NK-92 (cell line): ENCODE data around the gene DNMBP.
"Not testable (repeated sequence)": the region's sequence is repeated elsewhere in the genome, so short reads cannot be mapped to it uniquely, and the experiment has no call there.

ENCODE experiments used
- DNase-seq: peaks from one replicate; lab custom pipeline; 2025; ENCODE audit not compliant: unreplicated experiment; lab: John Stamatoyannopoulos, UW

The DNMBP gene

DNA sequence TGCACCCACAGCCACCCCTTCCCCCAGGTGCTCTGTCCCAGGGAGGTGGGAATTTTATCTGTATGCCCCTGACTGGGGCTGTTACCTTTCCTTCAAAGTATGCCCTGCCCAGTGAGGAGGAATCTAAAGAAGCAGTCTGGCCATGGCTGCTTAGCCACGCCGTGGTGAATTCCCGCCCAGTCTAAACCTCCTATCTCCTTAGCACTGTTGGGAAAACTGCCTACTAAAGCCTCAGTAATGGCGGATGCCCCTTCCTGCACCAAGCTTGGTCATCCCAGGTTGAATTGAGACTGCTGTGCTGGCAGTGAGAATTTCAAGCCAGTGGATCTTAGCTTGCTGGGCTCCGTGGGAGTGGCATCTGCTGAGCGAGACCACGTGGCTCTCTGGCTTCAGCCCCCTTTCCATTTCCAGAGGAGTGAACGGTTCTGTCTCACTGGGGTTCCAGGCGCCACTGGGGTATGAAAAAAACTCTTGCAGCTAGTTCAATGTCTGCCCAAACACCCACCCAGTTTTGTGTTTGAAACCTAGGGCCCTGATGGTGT lies 140.1 kb downstream of the DNMBP start:
- no peak for DNase-seq

DNA sequence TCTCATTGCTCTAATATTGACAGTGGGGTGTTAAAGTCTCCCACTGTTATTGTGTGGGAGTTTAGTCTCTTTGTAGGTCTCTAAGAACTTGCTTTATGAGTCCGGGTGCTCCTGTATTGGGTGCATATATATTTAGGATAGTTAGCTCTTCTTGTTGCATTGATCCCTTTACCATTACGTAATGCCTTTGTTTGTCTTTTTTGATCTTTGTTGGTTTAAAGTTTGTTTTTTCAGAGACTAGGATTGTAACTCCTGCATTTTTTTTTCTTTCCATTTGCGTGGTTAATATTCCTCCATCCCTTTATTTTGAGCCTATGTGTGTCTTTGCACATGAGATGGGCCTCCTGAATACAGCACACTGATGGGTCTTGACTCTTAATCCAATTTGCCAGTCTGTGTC lies 142.5 kb downstream of the DNMBP start:
- not testable (repeated sequence) for DNase-seq

DNA sequence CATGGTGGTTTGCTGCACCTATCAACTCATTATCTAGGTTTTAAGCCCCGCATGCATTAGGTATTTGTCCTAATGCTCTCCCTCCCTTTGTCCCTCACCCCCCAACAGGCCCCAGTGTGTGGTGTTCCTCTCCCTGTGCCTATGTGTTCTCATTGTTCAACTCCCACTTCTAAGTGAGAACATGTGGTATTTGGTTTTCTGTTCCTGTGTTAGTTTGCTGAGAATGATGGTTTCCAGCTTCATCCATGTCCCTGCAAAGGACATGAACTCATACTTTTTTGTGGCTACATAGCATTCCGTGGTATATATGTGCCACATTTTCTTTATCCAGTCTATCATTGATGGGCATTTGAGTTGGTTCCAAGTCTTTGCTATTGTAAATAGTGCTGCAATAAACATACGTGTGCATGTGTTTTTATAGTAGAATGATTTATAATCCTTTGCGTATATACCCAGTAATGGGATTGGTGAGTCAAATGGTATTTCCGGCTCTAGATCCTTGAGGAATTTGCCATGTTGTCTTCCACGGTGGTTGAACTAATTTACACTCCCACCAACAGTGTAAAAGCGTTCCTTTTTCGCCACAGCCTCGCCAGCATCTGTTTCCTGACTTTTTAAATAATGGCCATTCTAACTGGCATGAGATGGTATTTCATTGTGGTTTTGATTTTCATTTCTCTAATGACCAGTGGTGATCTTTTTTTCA lies 146.1 kb downstream of the DNMBP start:
- not testable (repeated sequence) for DNase-seq

DNA sequence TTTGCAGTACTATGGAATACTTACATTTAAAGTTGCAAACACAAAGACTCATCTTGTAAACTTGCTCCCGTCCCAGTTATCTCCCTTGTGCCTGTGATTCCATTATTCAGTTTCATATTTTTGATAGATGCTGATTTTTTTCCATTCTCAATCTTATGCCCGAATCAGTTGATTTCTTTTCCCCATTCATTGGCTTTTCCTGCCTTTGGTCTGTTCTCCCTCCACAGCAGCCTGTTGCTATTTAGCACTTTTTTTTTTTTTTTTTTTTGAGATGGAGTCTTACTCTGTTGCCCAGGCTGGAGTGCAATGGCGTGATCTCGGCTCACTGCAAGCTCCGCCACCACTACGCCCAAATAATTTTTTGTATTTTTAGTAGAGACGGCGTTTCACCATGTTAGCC lies 149.3 kb downstream of the DNMBP start:
- DNase-seq: no peak

DNA sequence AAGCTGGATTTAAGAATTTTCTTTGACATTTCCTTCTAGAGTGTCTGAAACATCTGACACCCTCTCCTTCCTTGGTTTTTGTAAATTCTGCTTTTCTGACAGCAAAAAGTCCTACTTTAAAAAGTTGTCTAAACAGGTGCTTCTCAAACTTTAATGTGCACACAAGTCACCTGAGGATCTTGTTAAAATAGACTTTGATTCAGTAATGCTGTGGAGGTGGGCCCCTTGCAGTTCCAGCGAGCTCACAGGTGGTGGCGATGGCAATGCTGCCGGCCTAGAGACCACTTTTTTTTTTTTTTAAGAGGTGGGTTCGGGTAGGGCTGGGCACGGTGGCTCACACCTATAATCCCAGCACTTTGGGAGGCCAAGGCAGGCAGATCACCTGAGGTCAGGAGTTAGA lies 150.2 kb downstream of the DNMBP start:
- DNase-seq: no peak

DNA sequence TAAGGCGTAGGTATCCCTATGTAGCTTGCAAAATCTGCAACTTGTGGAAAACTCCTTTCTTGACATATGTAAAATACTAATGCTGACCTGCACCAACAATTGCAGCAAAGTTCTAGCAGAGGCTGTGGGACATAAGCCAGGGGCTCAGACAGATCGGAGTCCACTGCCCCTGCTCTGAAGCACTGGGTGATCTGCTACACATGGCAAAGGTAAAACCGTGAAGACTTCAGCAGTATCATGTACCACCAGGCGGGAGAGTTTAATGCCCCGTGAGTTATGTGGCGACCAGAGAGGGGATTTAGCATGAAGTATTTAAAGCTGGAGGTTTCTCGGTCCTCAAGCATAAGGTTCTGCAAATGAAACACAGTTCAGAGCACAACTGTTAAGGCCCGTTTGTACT lies 150.9 kb downstream of the DNMBP start:
- DNase-seq: no peak

DNA sequence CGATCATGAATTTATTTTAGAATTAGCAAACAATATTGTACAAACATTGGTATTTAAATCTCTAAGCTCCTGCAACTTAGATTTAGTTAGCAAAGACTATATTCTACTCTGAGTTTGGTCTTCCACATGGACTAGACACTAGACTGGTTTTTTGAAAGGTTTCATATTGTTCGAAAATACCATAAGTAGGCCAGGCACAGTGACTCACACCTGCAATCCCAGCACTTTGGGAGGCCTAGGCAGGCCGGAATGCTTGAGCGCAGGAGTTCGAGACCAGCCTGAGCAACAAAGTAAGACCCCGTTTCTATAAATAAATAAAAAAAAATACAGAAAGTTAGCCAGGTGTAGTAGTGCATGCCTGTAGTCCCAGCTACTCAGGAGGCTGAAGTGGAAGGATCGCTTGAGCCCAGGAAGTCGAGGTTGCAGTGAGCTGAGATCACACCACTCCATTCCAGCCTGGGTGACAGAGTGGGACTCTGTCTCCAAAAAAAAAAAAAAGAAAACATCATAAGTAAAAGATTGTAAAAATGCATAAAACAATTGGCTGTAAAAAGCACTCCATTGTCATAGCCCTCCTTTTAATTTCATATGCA lies 154.2 kb downstream of the DNMBP start:
- DNase-seq: no peak

DNA sequence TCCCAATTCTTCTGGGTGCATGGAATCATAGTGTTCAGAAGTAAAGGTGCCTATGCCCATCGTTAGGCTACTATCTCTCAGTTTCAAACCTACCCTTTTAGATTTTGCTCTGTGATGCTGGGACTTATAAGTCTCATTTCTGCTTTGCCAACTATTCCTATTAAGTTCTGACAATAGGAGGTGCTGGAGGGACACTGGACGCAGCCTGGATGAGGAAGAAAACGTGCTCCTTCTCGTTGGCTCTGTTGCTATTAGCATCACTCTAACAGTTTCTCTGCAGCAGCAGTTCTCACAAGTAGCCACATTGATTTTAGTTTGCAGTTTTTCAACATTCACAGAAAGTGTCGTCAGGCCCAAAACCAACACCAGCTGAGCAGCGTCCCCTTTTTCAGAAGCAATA lies 154.9 kb downstream of the DNMBP start:
- DNase-seq: no peak

DNA sequence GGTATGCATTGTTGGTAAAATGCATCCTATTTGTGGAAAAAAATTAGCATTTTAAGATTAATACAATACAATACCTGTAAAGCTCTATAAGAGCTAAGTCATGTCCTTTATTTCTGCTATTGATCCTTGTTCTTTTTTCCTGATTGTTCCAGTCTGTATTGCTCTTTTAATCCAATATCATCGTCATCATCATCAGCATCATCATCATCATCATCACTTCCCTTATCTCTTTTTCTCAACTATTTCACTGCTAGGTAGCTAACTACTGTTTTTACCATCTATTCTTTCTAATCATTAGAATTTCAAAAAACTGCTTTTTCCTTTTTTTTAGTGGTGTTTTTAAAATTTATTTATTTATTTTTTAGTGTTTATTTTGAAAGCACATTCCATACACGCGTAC lies 156.1 kb downstream of the DNMBP start:
- DNase-seq: no peak

DNA sequence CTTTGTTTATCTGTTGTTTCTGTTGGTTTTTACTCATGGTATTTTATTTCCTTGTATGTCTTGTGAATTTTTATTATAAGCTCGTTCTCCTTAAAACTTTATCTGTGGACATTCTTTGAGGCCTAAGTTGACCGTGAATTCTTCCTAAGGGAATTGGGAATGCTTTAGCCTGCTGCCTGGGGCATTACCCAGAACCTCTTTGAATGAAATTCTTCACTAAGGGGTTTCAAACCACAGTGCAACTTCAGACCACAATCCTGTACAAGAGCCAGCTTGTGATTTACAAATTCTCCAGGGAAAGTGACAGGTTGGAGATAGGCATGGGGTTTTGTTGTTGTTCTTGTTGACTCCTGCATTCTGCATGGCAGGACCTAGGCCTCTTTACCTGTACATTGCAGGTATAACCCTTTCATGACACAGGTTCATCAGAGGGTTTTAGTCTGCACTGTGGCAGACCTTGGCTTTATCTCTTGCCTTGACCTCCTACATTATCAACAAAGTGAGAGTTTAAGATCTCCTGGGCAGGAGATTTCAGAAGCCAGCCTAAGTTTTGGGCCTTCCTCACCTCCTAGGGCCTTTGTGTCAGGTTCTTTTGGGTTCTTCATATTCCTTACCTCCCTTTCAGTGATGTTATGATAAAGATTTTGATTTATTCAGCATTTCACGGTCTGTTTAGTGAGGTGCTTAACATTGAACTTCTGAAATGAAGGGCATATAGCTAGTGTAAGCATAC lies 157.1 kb downstream of the DNMBP start:
- no peak for DNase-seq

DNA sequence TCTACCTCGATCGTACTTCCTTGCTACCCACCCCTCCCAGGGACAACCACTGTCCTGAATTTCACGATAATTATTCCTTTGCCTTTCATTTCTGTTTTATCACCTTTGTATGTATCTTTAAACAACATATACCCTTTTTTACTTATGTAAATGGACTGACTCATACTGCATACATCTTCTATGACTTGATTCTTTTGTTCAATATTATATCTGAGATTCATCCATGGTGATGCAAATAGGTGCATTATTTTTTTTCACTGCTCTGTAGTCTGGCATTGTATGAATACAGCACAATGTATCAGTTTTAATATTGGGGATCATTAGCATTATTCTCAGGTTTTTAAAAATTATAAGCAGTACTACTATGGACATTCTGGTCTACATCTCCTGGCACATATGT lies 157.9 kb downstream of the DNMBP start:
- no peak for DNase-seq

DNA sequence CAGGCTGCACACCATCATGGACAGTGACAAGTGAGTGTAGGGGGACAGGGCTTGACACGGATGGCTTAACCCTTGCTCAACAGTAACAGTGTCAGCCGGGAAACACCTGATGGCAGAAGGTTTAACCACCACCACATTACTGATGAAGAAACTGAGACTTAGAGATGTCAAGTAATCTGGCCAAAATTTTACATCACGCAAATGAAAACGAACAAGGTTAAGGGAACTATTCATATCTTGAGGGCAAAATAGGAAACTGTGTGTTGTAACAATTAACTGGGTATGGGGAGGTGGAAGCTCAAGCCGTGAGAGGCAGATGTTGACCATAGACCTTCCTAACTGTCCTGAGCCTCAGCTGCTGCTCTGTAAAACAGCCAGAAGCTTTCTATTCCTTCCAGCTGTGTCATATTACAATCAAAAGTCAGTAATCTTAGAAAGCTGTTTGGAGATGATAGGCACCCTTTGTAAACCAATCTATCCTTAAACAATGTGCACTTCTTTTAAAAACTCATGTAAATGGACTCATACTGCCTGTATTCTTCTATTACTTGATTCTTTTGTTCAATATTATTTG lies 158.9 kb downstream of the DNMBP start:
- DNase-seq: no peak

DNA sequence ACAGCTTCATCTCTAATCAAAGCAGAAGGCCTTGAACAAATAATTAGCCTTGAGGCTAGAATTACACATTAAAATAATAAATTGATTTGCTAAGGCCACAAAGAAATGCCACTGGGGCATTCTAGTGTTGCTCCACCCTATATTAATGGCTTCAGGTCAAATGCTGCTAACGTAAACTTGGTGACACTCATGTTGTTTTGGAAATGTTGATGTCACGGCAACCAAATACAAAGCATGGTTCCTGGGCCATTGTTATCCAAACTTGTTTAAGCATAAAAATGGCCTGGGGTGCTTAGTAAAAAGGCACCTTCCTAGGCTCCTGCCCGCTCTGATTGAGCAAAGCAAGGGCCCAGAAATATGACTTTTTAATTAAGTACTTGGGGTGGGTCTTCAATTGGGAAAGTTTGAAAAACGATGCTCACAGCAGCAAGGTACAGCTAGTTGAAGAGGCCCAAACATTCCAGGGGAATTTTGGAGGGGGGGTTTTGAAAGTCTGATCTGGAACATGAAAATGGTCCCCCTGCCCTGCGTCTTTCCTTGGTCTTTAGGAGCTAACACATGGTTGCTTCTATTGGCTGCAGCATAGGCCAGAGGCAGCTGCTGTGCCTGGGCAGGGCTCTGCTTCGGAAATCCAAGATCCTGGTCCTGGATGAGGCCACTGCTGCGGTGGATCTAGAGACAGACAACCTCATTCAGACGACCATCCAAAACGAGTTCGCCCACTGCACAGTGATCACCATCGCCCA lies 159.6 kb downstream of the DNMBP start:
- DNase-seq: no peak

DNA sequence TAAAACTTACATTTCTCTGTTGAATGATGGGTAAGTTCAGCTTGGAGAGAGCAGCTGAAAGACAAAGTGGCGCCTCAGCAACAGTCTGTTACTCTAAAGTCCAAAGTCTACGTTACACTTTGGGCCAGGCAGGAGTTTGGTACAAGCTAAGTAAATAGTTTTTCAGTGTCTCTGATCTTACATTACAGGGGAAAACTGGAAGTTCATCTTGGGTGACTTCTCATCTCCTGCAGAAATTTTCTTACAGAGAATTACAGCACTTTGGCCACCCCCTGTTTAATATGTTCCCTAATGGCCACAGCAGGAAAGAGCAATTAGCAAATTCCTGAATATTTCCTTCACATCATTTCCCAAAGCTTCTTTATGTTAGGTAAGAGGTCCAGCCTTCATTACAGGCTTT lies 160.2 kb downstream of the DNMBP start:
- no peak for DNase-seq

DNA sequence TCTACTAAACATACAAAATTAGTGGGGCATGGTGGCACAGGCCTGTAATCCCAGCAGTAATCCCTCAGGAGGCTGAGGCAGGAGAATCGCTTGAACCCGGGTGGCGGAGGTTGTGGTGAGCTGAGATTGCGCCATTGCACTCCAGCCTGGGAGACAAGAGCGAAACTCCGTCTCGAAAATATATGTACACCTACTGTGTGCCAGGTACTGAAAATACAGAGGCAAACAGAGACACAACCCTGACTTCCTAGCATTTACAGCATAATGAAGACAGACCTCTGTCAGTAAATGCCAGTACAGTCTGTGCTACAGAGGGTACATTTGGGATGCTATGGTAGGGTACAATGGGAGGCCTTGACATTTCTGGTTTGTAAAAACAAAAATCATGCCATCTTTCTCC lies 160.7 kb downstream of the DNMBP start:
- DNase-seq: no peak

DNA sequence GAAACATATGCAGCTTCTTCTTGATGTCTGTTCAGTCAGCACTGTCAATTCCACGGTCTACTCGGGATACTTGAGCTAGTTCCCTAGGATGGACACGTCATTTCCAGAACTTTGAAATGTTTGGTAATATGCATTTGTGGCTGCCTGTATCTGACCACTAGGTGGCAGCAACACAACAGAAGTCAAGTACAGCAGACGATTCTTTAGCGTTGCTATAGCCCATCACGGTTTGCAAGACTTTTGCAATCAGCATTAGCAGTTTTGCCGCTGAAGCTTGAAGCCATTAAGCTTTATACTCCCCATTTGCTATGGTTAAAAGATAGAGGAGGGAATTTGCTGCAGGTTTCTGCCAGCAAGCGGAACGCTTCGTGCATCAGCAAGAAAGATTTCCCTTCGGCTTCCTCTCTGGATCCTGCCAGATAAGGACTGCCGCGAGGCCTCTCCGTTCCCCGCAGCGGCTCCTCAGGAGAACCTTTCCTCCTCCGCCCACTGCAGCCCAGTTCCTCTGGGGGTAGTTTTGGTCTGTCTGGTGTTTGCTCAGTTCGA lies 163.8 kb downstream of the DNMBP start:
- no peak for DNase-seq

DNA sequence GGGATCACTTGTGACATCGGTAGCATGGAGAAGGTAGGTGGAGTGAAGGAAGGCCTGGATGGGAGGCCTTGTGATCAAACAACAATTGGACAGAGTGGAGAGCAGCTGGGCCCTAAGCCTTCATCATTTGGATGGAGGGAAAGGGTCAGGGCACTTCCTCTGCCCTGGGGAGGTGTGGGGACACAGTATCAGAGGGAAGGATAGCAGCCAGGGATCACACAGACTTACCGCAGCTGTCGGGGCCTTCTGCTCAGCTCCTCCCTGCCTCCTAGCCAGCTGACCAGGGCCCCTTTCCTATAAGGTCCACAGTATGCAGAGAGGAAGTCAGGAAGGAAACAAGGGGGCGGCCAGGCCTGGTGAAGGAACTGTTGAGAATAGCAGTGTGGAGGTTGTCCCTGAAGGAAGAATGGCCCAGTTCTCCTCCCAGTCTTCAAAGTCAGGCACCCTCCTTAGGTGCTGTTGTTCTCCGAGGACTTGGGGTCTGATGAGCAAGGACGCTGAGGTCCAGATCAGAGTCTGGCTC lies 165.3 kb downstream of the DNMBP start:
- no peak for DNase-seq

DNA sequence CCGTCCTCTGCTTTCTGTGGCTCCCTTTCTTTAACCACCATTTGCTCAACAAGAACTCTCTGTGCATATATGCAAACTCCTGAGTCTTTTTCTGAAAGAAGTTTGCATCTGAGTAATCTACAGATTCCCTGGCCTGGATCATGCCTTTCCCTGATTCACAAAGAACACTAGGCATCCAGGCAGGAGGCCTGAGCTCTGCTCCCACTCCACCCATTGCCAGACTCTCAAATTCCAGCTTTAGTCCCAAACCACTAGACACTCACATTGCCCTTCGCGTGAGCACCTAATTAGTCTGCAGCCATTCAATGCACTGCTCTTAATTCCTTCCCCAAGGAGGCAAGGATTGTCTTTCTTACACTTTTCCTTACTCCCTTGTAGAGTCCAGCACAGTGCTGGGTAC lies 166.4 kb downstream of the DNMBP start:
- DNase-seq: no peak

DNA sequence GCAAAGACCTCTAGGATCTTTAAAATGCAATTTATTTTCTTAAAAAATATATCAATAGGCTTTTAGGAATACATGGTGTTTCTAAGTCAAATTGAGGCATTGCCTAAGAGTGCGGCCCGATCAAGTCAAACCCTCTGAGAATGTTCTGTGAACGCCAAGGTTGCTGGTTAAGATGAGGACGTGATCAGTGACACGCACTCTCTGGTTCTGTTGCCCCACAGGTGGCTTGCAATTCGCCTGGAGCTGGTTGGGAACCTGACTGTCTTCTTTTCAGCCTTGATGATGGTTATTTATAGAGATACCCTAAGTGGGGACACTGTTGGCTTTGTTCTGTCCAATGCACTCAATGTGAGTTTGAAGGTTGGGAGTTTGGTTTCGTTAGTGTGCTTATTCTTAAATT lies 168.0 kb downstream of the DNMBP start:
- no peak for DNase-seq

DNA sequence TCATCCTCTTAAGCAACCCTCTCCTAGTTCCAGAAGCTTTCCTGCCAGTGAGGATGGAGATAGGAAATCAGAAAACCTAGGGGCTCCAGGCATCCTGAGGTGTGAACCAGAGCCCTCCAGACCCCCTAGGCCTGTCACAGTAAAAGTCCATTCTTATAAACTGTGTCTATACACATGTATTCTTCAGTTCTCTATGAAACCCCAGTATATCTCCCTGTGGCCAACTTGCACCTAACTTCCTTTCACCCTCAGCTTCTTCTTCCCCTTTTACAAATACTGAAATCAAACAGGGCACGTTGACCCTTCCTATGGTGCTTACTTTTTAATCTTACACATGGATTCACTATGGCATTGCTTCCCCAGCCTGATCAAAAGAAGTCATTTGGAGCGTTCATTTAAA lies 168.9 kb downstream of the DNMBP start:
- DNase-seq: not testable (repeated sequence)

DNA sequence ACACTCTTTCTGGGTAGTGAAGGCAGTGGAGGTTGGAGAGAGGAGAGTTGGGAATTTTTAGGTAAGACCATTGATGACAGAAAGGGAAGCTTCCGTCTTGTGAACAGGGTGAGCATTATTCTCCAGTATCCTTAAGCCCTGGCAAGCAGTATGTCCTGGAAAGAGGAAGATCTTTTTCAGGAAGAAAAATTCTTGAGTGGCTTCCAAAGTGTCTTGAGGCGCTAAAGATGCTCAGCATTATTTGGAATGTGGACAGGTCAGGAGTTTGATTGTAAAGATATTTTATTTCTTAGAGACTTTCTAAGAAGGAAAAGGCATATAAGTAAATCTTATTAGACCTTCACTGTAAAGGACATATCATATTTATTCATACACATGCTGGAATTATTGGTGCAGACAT lies 173.0 kb downstream of the DNMBP start:
- no peak for DNase-seq
